PC-9 (cell line): ENCODE data around the gene NCK2. TPM values are rescaled to one million over a fixed set of nuclear protein-coding genes. Genes with fewer than 3 reads are reported as not detected.

Experiments used
- BruUV-seq: library from RNA; stranded (reverse); fragments of 400-500 nt; replicated peaks from 2 replicates; lab custom pipeline; 2021; lab: Mats Ljungman, UMichigan
- CTCF ChIA-PET: fragments of 300-600 bp; sonication (Branson Sonifier 250); formaldehyde crosslinking; loops from one replicate; lab custom pipeline; 2022; ENCODE audit warnings: antibody characterized with exemption; lab: Charles Lee
- POLR2A ChIA-PET: fragments of 300-600 bp; sonication (Branson Sonifier 250); formaldehyde crosslinking; loops from one replicate; lab custom pipeline; 2022; ENCODE audit warnings: antibody characterized with exemption; ENCODE audit not compliant: unreplicated experiment; lab: Charles Lee
- DNase-seq, 2 experiments: peaks; one replicate each; pipeline versions ENCODE4 v3.0.0 to v3.0.0-alpha.2; 2015 to 2022; ENCODE audit warnings: mixed read lengths in 1 of 2
- H2AFZ ChIP-seq: fragments of 200-600 bp; sonication (generic); 2 replicates; pipeline ENCODE4 v1.8.1; 2017; ENCODE audit warnings: antibody characterized with exemption
- H3F3A ChIP-seq: fragments of 200-600 bp; sonication (generic); 2 replicates; pipeline ENCODE4 v1.8.1; 2017; ENCODE audit warnings: antibody characterized with exemption, mild to moderate bottlenecking, low read depth; ENCODE audit not compliant: insufficient read depth
- H3K27ac ChIP-seq: fragments of 200-600 bp; sonication (generic); 2 replicates; pipeline ENCODE4 v1.6.1; 2016; ENCODE audit warnings: mixed run types
- H3K27me3 ChIP-seq: fragments of 200-600 bp; sonication (generic); 2 replicates; pipeline ENCODE4 v1.6.1; 2016; ENCODE audit warnings: low read depth, mixed run types; ENCODE audit not compliant: insufficient read depth
- H3K36me3 ChIP-seq: fragments of 200-600 bp; sonication (generic); 2 replicates; pipeline ENCODE4 v1.6.1; 2016; ENCODE audit warnings: low read depth, mixed run types
- H3K4me1 ChIP-seq: fragments of 200-600 bp; sonication (generic); replicated peaks from 2 replicates; pipeline ENCODE4 v1.6.1; 2016; ENCODE audit warnings: mixed run types; ENCODE audit not compliant: insufficient read depth
- H3K4me2 ChIP-seq: fragments of 200-600 bp; sonication (generic); 2 replicates; pipeline ENCODE4 v1.6.1; 2017; ENCODE audit warnings: mixed run types
- H3K4me3 ChIP-seq: fragments of 200-600 bp; sonication (generic); 2 replicates; pipeline ENCODE4 v1.6.1; 2016; ENCODE audit warnings: mixed run types
- H3K79me2 ChIP-seq: fragments of 200-600 bp; sonication (generic); 2 replicates; pipeline ENCODE4 v1.6.1; 2017; ENCODE audit warnings: low read depth, mixed run types
- H3K9me2 ChIP-seq: fragments of 200-600 bp; sonication (generic); 2 replicates; pipeline ENCODE4 v1.8.1; 2017; ENCODE audit warnings: mild to moderate bottlenecking; ENCODE audit not compliant: insufficient read depth
- H3K9me3 ChIP-seq: fragments of 200-600 bp; sonication (generic); 2 replicates; pipeline ENCODE4 v1.8.1; 2016; ENCODE audit warnings: low read depth; ENCODE audit not compliant: insufficient read depth
- H4K20me1 ChIP-seq: fragments of 200-600 bp; sonication (generic); 2 replicates; pipeline ENCODE4 v1.8.1; 2017; ENCODE audit not compliant: insufficient read depth
- EZH2 ChIP-seq: fragments of 200-600 bp; sonication (generic); IDR thresholded peaks from 2 replicates; pipeline ENCODE4 v1.8.0; 2017; ENCODE audit warnings: antibody characterized with exemption, low read depth
- intact Hi-C: fragments of 100-400 bp; cut with micrococcal nuclease; formaldehyde crosslinking; loops from one replicate; pipeline ENCODE4 v1.10.0; 2022; ENCODE audit not compliant: unreplicated experiment
- total RNA-seq: library from RNA; stranded (reverse); gene quantifications from 2 replicates; pipeline ENCODE4 v1.2.3, GENCODE V29; 2021
- TF ChIP-seq, protein P1 (sequence below): fragments of 200-600 bp; sonication (generic); conservative IDR thresholded peaks from 2 replicates; pipeline ENCODE4 v1.6.1; 2017; ENCODE audit warnings: mixed run types, antibody characterized with exemption, mild to moderate bottlenecking, moderate library complexity

Gene NCK2
- total RNA-seq, 1 experiment from 2014 or later: 26.0 TPM

DNA sequence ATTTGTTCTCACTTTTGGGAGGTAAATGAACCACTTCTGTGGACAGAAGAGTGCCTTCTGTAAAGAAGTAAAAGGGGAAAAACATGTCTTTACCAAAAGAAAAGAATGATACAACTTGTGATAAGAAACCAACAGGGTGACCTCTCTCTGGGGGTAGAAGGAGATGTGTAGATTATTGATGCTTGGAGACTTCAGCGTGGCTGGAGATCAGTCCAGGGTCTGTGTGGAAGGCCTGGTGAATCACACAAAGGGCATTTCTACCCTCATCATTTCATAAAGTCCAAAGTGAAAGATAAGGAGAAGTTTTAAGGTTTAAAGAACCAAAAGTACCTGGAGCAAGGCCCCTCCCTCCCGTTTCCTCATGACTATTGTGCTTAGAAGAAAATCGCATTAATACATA, 142.5 kb downstream of the NCK2 start:
- no peak for DNase-seq
- intact Hi-C loops: no loop called here
- POLR2A ChIA-PET: no interaction called here
- H3K36me3 ChIP-seq: no peaks in the 10 kb centered on the region
- H3K4me3 ChIP-seq: no peak overlapping the region
- no peaks in the 10 kb centered on the region for H3K27me3 ChIP-seq
- no peaks in the 10 kb centered on the region for H3K9me2 ChIP-seq
- no peaks in the 10 kb centered on the region for H3K9me3 ChIP-seq
- H3K4me1 ChIP-seq: no peaks in the 10 kb centered on the region
- no TSS peak for BruUV-seq
- H3K79me2 ChIP-seq: no peaks in the 10 kb centered on the region
- H3K27ac ChIP-seq: no peak overlapping the region
- CTCF ChIA-PET: no interaction called here
- no peaks in the 10 kb centered on the region for H3F3A ChIP-seq
- no peak overlapping the region for H2AFZ ChIP-seq
- no peak for TF ChIP-seq EZH2
- TF ChIP-seq, protein P1, sequence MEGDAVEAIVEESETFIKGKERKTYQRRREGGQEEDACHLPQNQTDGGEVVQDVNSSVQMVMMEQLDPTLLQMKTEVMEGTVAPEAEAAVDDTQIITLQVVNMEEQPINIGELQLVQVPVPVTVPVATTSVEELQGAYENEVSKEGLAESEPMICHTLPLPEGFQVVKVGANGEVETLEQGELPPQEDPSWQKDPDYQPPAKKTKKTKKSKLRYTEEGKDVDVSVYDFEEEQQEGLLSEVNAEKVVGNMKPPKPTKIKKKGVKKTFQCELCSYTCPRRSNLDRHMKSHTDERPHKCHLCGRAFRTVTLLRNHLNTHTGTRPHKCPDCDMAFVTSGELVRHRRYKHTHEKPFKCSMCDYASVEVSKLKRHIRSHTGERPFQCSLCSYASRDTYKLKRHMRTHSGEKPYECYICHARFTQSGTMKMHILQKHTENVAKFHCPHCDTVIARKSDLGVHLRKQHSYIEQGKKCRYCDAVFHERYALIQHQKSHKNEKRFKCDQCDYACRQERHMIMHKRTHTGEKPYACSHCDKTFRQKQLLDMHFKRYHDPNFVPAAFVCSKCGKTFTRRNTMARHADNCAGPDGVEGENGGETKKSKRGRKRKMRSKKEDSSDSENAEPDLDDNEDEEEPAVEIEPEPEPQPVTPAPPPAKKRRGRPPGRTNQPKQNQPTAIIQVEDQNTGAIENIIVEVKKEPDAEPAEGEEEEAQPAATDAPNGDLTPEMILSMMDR: no peak
- H3K4me2 ChIP-seq: no peak overlapping the region
- H4K20me1 ChIP-seq: no peaks in the 10 kb centered on the region

DNA sequence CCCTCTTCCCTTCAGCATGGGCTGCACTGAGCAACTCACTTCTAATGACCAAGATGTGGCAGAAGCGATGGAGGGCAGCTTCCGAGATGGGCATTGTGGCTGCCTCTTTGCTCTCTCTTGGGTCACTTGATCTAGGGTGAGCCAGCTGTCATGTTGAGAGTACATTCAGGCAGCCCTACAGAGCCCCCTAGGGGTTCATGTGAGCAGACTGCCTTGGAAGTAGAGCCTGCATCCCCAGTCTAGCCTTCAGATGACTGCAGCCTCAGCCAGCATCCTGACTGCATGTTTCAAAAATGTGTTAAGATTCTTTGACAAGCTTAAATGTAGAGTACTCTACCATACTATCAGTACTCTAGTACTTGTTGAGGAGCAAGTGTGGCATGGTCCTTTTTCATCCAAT, 143.9 kb downstream of the NCK2 start:
- no peaks in the 10 kb centered on the region for H3K9me2 ChIP-seq
- no peaks in the 10 kb centered on the region for H4K20me1 ChIP-seq
- TF ChIP-seq, protein P1: peak; percentile 41; the same call in 1 of the 2 replicates
- no peak for TF ChIP-seq EZH2
- H3K27ac ChIP-seq: no peak overlapping the region
- H3K27me3 ChIP-seq: no peaks in the 10 kb centered on the region
- H3K79me2 ChIP-seq: no peaks in the 10 kb centered on the region
- POLR2A ChIA-PET: no interaction called here
- H3K4me2 ChIP-seq: no peak overlapping the region
- H3K36me3 ChIP-seq: no peaks in the 10 kb centered on the region
- BruUV-seq: no TSS peak
- H3K4me3 ChIP-seq: no peak overlapping the region
- CTCF ChIA-PET: no interaction called here
- no peaks in the 10 kb centered on the region for H3F3A ChIP-seq
- H3K4me1 ChIP-seq: no peaks in the 10 kb centered on the region
- H2AFZ ChIP-seq: no peak overlapping the region
- H3K9me3 ChIP-seq: no peaks in the 10 kb centered on the region
- no peak for DNase-seq
- intact Hi-C loops: no loop called here

DNA sequence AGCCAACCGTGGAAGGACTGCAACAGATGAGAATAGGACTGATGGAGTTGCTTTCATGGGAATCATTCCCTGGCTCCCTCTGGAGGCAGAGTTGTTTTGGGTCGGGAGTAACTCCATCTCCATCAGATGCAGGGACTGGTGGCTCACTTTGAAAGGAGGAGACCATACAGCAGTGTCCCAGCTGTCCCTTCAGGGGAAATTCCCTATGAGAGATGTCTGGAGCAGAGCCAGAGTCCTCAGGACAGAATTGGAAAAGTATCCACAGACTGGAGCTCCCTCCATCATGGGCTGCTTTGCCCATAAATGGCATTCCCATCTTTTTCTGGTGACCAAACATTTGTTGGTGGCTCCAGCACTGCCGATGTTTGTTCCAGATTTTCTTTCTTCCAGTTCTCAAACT, 144.3 kb downstream of the NCK2 start:
- no TSS peak for BruUV-seq
- no peaks in the 10 kb centered on the region for H3K36me3 ChIP-seq
- H3K79me2 ChIP-seq: no peaks in the 10 kb centered on the region
- no peak overlapping the region for H3K4me2 ChIP-seq
- H3K4me3 ChIP-seq: no peak overlapping the region
- no peak overlapping the region for H3K27ac ChIP-seq
- POLR2A ChIA-PET: no interaction called here
- DNase-seq: no peak
- H3K9me2 ChIP-seq: no peaks in the 10 kb centered on the region
- H3F3A ChIP-seq: no peaks in the 10 kb centered on the region
- H4K20me1 ChIP-seq: no peaks in the 10 kb centered on the region
- no peaks in the 10 kb centered on the region for H3K9me3 ChIP-seq
- no peaks in the 10 kb centered on the region for H3K27me3 ChIP-seq
- TF ChIP-seq EZH2: no peak
- TF ChIP-seq, protein P1: no peak
- intact Hi-C loops: no loop called here
- CTCF ChIA-PET: no interaction called here
- no peak overlapping the region for H2AFZ ChIP-seq
- no peaks in the 10 kb centered on the region for H3K4me1 ChIP-seq
